Neural cell (in vitro differentiated cells): ENCODE results near the gene SERPINB10.

Experiments
- EZH2 ChIP-seq: fragments of 200-600, 300-800 bp; shearing (Covaris generic), sonication (generic); IDR thresholded peaks from 2 replicates; pipeline ENCODE4 v1.6.1; 2014; ENCODE audit warnings: antibody characterized with exemption, low read length, borderline replicate concordance, mild to moderate bottlenecking; ENCODE audit not compliant: insufficient read depth, poor library complexity, severe bottlenecking
- MXI1 ChIP-seq: fragments of 450-650 bp; conservative IDR thresholded peaks from 2 replicates; pipeline ENCODE4 v1.6.1; 2014; ENCODE audit warnings: antibody characterized with exemption, mild to moderate bottlenecking; ENCODE audit not compliant: poor library complexity, severe bottlenecking
- POLR2AphosphoS5 ChIP-seq: IDR thresholded peaks from 2 replicates; pipeline ENCODE4 v1.6.1; 2012
- RAD21 ChIP-seq: fragments of 450-650 bp; conservative IDR thresholded peaks from 2 replicates; pipeline ENCODE4 v1.6.1; 2014; ENCODE audit warnings: antibody characterized with exemption, mild to moderate bottlenecking, moderate library complexity
- REST ChIP-seq: IDR thresholded peaks from 2 replicates; pipeline ENCODE4 v1.6.1; 2012; ENCODE audit warnings: borderline replicate concordance
- TAF1 ChIP-seq: IDR thresholded peaks from 2 replicates; pipeline ENCODE4 v1.6.1; 2012; ENCODE audit warnings: low read depth
- TF ChIP-seq, protein P1 (sequence below): fragments of 450-650 bp; IDR thresholded peaks from 2 replicates; pipeline ENCODE4 v1.5.1; 2014; ENCODE audit warnings: antibody characterized with exemption, mild to moderate bottlenecking, moderate library complexity; ENCODE audit not compliant: poor library complexity, severe bottlenecking

- TF ChIP-seq, protein P1, sequence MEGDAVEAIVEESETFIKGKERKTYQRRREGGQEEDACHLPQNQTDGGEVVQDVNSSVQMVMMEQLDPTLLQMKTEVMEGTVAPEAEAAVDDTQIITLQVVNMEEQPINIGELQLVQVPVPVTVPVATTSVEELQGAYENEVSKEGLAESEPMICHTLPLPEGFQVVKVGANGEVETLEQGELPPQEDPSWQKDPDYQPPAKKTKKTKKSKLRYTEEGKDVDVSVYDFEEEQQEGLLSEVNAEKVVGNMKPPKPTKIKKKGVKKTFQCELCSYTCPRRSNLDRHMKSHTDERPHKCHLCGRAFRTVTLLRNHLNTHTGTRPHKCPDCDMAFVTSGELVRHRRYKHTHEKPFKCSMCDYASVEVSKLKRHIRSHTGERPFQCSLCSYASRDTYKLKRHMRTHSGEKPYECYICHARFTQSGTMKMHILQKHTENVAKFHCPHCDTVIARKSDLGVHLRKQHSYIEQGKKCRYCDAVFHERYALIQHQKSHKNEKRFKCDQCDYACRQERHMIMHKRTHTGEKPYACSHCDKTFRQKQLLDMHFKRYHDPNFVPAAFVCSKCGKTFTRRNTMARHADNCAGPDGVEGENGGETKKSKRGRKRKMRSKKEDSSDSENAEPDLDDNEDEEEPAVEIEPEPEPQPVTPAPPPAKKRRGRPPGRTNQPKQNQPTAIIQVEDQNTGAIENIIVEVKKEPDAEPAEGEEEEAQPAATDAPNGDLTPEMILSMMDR: no peak
- TF ChIP-seq POLR2AphosphoS5: no peak
- TF ChIP-seq RAD21: no peak
- no peak for TF ChIP-seq REST
- no peak for TF ChIP-seq TAF1
- no peak for TF ChIP-seq EZH2
- TF ChIP-seq MXI1: no peak
Measured at GRCh38 chr18:63980896-63981460, 73.2 kb downstream of the SERPINB10 start.
